Mammary epithelial cell (primary cell): Measurements from ENCODE around the gene NBAS.

Experiments used
- CTCF ChIP-seq, 2 donors: IDR thresholded peaks in 1 of 2; conservative IDR thresholded peaks in 1 of 2; 2 replicates each; pipeline ENCODE4 v1.5.1; 2011 to 2012; ENCODE audit warnings: inconsistent platforms in 2 of 2, low read length in 2 of 2, mild to moderate bottlenecking in 2 of 2, control low read depth in 1 of 2, low read depth in 1 of 2; ENCODE audit not compliant: insufficient read depth in 1 of 2; ENCODE audit errors: extremely low read depth in 1 of 2
- EZH2 ChIP-seq: IDR thresholded peaks from 2 replicates; pipeline ENCODE4 v1.6.1; 2012; ENCODE audit warnings: low read length, inconsistent platforms, borderline replicate concordance

GRCh38 chr2:15298770-15299169 lies 262.4 kb downstream of the NBAS start:
- no peak for TF ChIP-seq CTCF (conservative IDR thresholded peaks at IDR 0.05 in 1 of 2, IDR thresholded peaks at IDR 0.05 in 1 of 2; ENCODE audit: extremely low read depth in 1 of 2, insufficient read depth in 1 of 2, low read depth in 1 of 2, low read length in 2 of 2)
- TF ChIP-seq EZH2, result no peak
